H1 (cell line): ENCODE results near the gene MGAT2. TPM values are rescaled to one million over a fixed set of nuclear protein-coding genes. Genes with fewer than 3 reads are reported as not detected.

Experiments used
- E2F6 ChIP-seq: IDR thresholded peaks from 2 replicates; pipeline ENCODE4 v1.6.1; 2012; ENCODE audit warnings: inconsistent platforms
- RXRA ChIP-seq: IDR thresholded peaks from 2 replicates; pipeline ENCODE4 v1.6.1; 2011; ENCODE audit warnings: low read depth, mild to moderate bottlenecking, low read length, moderate library complexity; ENCODE audit not compliant: insufficient read depth
- polyA plus RNA-seq, 7 experiments: library from polyadenylated mRNA; depleted of rRNA in 3 of 7; stranded (reverse) in 5 of 7; unstranded in 2 of 7; fragments of >200 nt in 5 of 7; fragments of 200-250 nt in 2 of 7; gene quantifications; 1 replicate in 5 of 7; 2 replicates in 1 of 7; 4 replicates in 1 of 7; pipeline versions ENCODE4 v1.2.1 to v1.2.3, GENCODE V29; 2011 to 2013; ENCODE audit warnings: missing spikeins in 2 of 7, mixed read lengths in 2 of 7
- total RNA-seq: library from RNA; stranded (reverse); fragmentation: NEBNext Ultra II Directional; extraction: Animal tissue kit (Norgen Biotek cat#: 25700); gene quantifications from 2 replicates; pipeline ENCODE4 v1.2.1, GENCODE V29; 2021

The MGAT2 gene
- total and polyA plus RNA-seq, 2 of the 8 experiments (the other 6 are each of a cell fraction or from before 2014, with no cell fraction given), result 10.6 to 23.7 TPM

- TF ChIP-seq E2F6, result no peak
- no peak for TF ChIP-seq RXRA
- TF ChIP-seq, all 59 proteins: peak for 0
Measured at GRCh38 chr14:49612251-49612650, 8.3 kb upstream of the MGAT2 start (continued).
